HG03565 (cell line): Measurements from ENCODE around the gene SEC22C.
"Not testable (repeated sequence)": the region's sequence is repeated elsewhere in the genome, so short reads cannot be mapped to it uniquely, and the experiment has no call there.

Experiments used
- ATAC-seq: cut with Tn5 transposase; IDR thresholded peaks from one replicate; pipeline ENCODE4 v1.9.1; 2021; ENCODE audit warnings: mild to moderate bottlenecking, moderate library complexity; ENCODE audit not compliant: unreplicated experiment

SEC22C gene

GRCh38 chr3:42582474-42583070, 805 bp upstream of the SEC22C start:
- ATAC-seq, result no peak

- ATAC-seq, result no peak
Measured at GRCh38 chr3:42581400-42581708, 413 bp downstream of the SEC22C start.

GRCh38 chr3:42579346-42579745, 2.4 kb downstream of the SEC22C start:
- ATAC-seq, result not testable (repeated sequence)

GRCh38 chr3:42578054-42578453, 3.7 kb downstream of the SEC22C start:
- ATAC-seq, result no peak

DNA sequence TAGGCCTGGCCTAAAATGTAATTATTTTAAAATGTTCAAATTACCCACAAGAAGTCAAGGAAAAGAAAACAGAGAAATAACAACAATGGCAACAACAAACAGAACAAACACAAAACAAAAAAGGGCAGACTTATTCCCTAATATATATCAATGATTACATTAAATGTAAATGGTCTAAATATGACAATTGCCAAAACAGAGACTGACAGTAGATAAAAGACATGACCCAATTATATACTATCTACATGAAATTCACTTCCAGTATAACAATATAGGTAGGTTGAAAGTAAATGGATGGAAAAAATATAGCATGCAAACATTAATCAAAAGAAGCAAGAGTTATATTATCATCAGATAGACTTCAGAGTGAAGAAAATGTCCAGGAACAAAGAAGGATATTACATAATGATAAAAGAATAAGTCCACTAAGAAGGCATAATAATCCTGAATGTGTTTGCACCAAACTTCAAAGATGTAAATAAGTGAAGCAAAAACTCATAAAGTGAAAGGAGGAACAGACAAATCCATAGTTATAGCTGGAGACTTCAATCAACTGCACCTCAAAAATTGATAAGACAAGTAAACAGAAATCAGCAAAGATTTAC, 6.5 kb downstream of the SEC22C start:
- ATAC-seq, result no peak

GRCh38 chr3:42572278-42572677, 9.5 kb downstream of the SEC22C start:
- no peak for ATAC-seq

DNA sequence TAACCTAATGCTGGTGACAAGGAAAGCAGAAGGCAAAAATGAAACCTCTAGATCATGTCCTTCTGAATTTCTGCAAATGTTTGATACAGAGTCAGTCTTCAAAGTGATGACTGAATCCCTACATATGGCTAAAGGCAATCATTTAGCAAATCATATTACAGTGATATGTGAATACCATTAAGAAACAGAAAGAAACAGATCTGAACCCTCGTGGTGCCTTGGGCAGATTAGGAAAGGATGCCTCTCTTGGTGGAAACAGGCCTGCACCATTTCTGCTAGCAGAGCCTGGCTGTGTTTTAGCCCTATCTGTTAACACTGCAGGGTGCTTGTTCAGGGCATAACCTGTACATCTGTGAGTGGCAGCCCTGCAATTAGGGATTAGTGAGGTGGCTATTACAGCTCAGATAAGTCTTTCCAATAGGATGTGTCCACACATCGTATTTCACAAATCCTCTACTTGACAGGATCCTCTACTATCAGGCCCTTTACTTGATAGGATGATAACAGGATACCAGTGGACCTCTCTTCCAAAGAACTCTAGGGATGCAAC, 12.1 kb downstream of the SEC22C start:
- no peak for ATAC-seq

- no peak for ATAC-seq
Measured at GRCh38 chr3:42562047-42562907, 19.5 kb downstream of the SEC22C start.

GRCh38 chr3:42557854-42558253, 23.9 kb downstream of the SEC22C start:
- ATAC-seq, result no peak

DNA sequence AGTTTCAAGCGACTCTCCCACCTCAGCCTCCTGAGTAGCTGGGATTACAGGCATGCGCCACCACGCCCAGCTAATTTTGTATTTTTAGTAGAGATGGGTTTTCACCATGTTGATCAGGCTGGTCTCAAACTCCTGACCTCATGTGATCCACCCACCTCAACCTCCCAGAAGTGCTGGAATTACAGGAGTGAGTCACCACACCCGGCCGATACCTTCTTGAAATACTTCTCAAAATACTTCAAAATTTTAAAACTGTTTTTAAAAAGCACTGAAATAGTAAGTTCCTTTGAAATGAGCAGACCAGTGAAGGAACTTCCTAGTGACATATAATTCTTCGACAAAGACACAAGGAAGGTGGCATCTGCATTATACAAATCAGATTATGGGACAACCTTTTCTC, 24.9 kb downstream of the SEC22C start:
- ATAC-seq, result not testable (repeated sequence)

GRCh38 chr3:42556089-42556632, 25.6 kb downstream of the SEC22C start:
- ATAC-seq, result no peak

DNA sequence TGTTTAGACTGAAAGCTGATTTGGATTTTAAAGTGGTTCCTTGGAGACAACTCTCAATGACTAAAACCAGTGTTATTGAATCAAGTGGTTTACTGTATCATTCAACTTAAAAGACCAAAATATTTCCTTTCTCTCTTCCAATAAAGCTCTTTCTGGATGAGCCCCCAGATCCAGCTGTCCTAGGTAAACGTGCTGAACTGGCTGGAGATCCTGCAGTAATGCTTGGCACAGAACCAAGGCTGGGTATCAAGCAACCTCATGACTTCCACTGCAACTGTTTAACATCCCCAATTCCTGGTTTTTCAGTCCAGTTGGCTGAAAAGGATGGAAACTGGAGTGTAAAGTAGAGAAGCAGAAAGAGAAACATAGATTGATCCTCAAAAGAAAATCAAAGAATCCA, 28.9 kb downstream of the SEC22C start:
- no peak for ATAC-seq

DNA sequence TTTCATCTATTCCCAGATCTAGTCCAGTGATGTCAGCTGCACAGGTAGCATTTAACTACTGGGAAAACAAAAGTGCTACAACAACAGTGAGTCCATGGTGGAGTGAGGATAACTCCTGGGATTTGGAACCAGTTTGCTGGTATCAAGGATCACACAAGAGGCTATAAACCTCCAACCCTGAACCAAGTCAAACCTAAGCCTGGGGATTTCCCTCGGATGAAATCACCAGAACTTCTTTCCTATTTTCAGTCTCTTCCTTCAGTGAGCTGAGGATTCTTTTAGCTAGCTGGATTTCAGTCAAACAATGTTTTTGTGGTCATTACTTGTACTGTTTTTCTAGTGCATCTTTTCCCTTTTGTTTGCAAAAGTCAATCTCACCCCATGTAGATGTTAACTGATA, 31.5 kb downstream of the SEC22C start:
- no peak for ATAC-seq

DNA sequence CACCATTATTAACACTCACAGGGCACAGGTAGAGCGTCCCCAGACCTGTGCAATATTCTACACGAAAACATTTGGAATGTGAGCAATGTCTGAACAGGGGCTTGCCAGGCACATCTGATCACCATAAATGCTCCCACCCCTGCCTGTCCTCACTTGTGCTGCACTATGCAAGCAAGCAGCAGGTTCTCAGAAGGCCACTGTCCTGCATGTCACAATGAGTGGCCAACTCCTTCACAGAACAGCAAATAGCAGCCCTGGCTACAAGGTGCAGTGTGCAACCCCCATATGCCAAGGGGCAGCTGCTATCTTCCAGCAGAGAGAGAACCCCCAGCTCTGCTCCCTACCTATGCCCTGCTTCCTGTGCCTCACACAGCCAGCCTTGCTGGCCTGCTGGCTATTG, 32.6 kb downstream of the SEC22C start:
- no peak for ATAC-seq

GRCh38 chr3:42547401-42547945, 34.3 kb downstream of the SEC22C start:
- ATAC-seq, result no peak

- no peak for ATAC-seq
Measured at GRCh38 chr3:42546691-42547213, 35.0 kb downstream of the SEC22C start.

DNA sequence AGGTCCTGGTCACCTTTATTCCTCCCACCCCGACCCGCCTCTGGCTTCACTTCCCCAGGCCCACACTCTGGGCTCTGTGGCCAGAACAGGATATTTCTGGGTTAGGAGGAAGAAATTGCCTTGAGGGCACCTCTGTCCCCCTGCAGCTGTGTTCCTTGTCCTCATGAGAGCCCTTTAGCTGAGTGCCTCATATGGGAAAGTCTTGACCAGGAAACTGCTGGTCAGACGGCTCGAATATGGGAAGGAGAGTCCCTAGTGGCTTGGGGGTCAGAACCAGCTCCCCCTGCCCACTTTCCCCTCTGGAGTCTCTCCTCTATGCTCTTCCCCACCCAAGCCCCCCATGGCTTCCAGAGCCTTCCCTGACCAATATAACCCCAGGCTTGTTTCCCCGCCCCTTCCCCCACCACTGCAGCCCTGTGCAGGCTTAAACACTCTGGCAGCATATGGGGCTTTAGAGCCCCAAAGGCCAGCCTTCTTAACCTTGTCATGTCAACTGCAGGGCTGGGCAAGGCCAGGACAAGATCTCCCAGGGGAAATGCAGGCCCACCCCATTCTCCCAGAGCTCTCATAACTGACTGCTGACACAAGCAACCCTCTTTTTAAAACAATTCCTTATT, 36.4 kb downstream of the SEC22C start:
- no peak for ATAC-seq

DNA sequence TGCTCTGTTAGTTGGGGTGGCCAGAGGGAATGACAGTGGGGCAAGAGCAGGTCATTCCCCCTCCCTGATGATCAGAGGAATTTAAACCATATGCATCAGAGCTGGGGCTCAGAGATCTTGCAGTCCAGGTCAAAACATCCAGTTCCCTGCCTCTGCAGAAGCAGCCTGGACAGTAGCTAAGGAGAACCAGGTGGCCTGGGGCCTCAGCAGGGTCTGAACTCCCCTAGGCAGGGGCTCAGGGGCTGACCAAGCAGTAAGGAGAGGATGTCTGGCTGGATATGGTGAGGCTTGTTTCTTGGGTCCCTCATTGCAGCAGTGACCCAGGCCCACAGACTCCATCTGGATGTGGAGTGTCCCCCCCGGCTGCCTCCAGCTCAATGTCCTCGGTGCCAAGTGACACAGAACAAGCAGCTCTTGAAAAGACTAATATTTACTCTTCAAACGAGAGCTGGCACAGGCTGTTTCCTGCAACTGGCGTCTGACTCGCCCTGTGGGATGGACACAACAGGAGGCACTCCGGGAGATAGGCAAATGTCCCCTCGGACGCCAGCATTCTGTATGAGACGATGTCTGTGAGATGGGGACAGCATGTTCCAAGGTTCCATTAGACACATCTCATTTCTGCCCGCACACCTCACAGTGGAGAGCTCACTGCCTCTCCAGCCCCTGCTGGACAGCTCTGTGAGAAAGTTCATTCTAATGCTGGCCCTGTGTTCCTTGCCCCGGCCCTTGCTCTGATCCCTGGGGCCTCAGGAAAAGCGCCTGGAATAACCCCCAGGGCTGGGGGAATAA, 37.1 kb downstream of the SEC22C start:
- ATAC-seq, result no peak

- no peak for ATAC-seq
Measured at GRCh38 chr3:42541079-42541478, 40.7 kb downstream of the SEC22C start.
